GM21576 (cell line): ENCODE data around the gene LBHD2.
A peak's percentile ranks its signal among the peaks of the same experiment; 100 is the strongest.

ENCODE experiments used
- ATAC-seq: cut with Tn5 transposase; IDR thresholded peaks from one replicate; pipeline ENCODE4 v1.9.1; 2021; ENCODE audit warnings: mild to moderate bottlenecking, moderate library complexity; ENCODE audit not compliant: unreplicated experiment

LBHD2 gene

DNA sequence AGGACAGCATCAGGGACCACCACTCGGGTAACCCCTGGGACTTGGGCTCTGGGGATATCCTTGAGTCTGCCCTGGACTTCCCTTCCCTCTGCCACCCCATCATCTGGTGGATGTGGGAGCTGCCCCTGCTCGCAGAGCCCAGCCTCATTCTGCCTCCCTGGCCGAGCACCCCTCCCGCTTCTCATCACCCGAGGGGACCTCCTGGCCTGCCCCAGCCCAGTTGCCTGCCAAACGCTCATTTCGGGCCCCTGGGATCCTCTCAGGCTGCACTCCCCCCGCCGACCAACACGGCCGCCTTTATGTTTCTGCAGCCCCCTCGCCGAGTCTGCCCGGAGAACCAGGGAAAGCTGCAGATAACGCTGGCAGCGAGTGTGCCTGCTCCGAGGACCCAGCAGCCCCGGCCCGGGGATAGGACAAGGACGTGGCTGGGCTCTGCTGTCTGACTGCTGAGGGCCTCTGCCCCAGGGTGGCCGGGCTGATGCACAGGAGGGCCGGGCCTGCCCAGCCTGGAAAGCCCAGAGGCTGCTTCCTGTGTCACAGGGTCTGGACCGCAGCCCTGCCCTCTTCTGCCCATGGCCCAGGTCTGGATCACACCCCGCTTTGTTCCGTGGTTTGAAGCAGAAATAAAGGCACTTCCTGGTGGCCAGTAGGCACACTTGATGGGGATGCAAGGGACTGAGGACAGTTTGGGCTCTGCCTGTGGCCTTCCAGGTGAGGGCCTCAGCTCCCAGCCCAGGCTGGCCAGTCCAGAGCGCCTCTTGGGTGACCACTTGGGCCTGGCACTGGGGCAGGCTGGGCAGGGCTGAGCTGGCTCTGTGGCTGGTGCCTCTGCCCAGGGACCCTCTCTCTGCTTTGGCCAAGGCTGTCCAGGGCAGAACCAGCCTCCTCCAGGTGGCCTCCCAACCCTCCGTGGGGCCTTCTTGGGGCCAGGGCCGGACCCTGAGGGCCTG lies 5.7 kb downstream of the LBHD2 start:
- no peak for ATAC-seq

- no peak for ATAC-seq
These were observed 6.5 kb downstream of the LBHD2 start for GRCh38 chr14:103090481-103091020.

- no peak for ATAC-seq
These were observed 7.3 kb downstream of the LBHD2 start for GRCh38 chr14:103091041-103091882.

GRCh38 chr14:103091883-103092222 lies 7.8 kb downstream of the LBHD2 start:
- no peak for ATAC-seq

DNA sequence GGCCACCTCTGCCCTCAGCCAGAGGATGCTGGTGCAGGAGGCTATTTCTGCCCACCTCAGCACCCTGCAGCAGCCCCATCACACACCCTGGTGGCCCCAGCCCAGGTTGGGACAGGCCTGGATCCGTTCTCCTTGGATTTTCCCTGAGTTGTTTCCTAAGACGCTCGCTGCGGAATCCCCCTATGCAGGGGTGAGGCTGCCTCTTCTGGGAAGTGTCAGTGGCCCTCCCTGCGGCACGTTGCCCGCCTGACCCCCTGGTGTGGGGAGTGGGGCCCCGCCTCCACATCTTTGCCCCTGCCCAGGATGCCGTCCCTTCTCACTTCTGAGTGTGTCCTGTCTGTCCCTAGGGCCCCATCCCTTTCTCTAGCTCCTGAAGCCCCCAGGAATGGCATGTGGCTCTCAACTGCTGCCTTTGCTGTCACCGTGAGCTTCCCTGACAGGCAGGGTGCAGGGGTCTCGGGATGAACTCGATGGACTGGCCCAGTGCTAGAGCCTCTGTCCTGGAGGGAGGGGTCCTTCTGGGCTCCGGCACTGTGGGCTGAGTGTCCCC lies 9.9 kb downstream of the LBHD2 start:
- no peak for ATAC-seq

GRCh38 chr14:103094406-103095209 lies 10.6 kb downstream of the LBHD2 start, which contains the start of gene EXOC3L4:
Gene EXOC3L4, plus strand, starts transcription at chr14:103094725. Its CDS starts 5,495 bp downstream, at chr14:103100220.
- ATAC-seq, result no peak

DNA sequence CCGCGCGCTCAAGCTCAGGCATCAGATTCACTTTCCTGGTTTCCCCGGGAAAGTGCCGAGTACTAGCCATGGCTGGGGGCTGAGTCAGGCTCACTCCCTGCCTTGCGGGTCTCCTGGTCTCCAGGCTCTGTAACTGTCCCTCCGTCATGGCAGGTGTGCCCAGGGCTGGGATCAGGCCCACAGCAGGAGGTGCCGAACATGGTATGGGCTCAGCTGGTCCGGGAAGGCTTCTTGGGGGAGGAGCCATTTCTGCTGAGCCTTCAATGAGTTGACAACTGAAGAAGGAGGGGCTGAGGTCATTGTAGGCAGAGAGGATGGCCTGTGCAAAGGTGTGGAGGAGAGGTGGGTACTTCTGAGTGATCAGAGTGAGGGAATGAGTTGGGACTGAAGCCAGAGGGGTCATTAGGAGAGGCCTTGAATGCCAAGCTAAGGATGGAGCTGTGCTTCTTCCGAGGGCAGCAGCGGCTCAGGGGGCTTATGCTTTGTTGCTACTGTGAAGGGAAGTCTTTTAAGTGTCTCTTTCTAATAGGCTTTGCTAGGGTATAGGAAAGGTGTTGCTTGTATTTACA lies 11.3 kb downstream of the LBHD2 start:
- no peak for ATAC-seq

- ATAC-seq, result no peak
These were observed 12.4 kb downstream of the LBHD2 start for GRCh38 chr14:103096387-103096786.

GRCh38 chr14:103097244-103097993 lies 13.4 kb downstream of the LBHD2 start:
- no peak for ATAC-seq

DNA sequence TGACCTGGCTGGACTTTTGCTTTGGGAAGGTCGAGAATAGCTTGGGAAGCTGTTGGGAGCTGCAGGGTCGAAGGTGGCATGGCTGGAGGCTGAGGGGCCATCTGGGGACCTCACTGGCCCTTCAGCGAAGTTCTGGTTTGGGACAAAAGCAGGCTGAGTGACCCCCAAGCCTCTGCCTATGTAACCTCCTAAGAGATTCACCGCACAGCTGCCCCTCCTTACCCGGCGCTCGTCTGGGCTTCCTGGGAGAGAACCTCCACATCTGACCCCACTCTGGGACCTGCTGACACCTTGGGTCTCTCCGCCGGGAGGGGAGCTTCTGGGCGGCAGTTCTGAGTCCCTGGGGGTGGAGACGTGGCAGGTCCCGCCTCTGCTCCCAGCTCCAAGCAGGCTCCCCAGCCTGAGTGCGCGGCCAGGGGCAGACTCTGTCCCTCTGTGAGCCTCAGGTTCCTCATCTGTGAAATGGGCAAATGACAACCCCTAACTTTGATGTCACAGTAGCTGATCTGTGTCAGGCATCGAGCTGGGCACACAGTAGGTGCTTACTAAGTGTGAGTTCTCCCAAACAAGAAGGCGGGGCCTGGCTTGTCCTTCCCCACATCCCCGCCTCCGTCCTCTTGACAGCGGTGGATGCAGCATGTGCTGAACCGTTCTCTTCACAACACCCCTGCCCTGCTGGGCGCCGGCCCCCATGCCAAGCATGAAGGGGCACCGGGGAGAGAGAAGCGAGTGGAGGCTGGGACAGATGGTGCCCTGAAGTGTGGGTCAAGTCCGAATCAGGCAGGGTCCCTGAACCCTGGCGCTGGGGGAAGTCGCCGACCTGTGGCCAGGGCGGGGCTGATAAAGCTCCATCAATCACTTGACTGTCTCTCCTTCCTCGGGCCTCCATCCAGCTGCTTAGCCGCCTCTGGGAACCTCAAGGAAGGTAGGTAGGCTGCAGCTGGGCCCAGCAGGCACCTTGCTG lies 14.3 kb downstream of the LBHD2 start:
- no peak for ATAC-seq

DNA sequence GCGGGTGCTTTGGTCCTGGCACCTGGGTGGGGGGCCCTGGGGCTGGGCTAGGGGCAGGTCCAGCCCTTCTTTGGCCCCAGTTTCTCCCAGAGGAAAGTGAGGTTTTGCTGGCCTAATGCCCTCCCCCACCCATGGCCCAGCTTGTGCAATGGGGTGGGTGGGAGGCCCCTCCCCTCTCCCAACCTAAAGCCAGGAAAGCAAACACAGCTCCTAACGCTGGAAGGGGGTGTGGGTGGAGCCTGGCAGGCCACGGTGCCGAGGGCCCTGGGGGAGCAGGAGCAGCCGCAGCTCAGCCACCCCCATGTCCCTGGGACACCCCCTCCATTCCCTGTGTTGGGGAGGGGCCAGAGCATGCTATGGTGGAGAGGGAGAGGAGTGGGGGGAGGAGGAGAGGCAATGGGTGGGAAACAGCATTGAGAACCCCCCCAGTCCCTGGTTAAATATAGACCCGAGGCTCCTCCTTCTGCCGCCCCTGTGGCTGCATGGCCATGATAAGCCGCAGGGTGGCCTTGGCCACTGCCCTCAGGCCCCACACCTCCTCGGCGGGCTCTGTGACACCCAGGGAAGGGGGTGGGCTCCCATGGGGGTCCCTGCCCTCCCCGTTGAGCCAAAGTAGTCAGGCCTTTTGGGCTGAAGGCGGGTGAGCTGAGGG lies 15.2 kb downstream of the LBHD2 start:
- no peak for ATAC-seq

- ATAC-seq, result no peak
These were observed 15.8 kb downstream of the LBHD2 start for GRCh38 chr14:103099733-103100280.

GRCh38 chr14:103100281-103101121 lies 16.5 kb downstream of the LBHD2 start:
- peak; percentile 74 for ATAC-seq

DNA sequence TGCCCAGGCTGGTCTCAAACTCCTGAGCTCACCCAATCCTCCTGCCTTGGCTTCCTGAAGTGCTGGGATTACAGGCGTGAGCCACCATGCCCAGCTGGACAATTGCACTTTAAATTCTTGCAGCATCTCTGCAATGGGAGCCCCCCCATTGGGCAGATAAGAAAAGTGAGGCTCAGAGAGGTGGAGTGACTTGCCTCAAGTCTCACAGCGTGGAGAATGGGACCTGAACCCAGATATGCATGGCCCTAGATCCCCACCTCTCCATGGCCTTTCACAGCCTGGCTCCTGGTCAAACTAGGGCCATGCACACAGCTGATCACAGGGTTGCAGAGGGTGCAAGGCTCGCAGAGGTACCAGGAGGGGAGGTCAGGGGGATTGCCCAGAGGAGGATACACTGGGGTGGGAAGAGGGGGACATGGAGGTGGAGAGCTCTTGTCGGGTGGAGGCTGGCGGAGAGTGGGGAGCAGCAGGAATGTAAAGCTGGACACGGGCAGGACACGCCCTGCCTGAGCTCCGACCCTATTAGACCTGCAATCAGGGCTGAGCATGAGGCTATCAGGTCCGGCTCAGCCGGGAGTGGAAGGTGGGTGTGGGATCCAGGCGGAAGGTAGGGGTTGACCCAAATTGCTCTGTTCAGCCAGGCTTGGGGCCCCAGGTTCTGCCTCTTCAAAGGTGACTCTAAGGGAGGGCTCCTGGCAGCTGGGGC lies 17.4 kb downstream of the LBHD2 start:
- ATAC-seq, result no peak

DNA sequence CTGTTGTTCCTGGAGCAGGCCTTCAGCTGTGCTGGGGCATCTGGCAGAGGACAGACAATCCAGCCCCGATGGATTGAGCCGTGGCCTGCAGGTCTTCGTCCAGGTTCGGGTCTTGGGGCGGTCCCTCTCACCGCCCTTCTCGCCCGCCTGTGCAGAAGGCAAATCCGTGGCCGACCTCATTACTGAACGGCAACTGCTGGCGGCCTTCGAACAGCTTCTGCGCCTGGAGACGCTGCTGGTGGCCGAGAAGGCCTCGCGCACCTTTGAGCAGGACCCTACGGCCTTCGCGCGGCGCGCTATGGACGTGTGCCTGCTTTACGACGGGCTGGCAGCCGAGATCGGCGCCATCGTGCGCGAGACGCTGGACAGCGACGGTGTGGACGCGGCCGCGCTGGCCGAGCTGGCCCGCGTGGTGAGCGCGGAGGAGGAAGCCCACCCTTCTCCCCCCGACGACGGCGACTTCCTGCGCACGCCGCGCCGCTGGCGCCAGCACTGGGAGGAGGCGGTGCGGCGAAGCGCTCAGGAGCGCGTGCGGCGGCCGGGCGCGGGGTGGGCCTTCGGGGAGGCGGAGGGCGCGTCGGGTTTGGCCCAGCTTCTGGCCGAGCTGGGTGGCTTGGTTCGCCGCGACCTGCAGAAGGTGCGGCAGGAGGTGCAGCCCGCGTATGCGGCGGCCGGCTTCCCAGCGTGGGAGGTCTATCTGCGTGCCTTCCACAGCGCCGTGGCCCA lies 18.1 kb downstream of the LBHD2 start:
- no peak for ATAC-seq
